ENCODE results near the gene HRH1. TPM values are rescaled to one million over a fixed set of nuclear protein-coding genes. Genes with fewer than 3 reads are reported as not detected.
A peak's percentile ranks its signal among the peaks of the same experiment; 100 is the strongest.

HRH1 gene
- total and polyA plus RNA-seq, 2 donors, result 1.6 to 2.4 TPM

DNA sequence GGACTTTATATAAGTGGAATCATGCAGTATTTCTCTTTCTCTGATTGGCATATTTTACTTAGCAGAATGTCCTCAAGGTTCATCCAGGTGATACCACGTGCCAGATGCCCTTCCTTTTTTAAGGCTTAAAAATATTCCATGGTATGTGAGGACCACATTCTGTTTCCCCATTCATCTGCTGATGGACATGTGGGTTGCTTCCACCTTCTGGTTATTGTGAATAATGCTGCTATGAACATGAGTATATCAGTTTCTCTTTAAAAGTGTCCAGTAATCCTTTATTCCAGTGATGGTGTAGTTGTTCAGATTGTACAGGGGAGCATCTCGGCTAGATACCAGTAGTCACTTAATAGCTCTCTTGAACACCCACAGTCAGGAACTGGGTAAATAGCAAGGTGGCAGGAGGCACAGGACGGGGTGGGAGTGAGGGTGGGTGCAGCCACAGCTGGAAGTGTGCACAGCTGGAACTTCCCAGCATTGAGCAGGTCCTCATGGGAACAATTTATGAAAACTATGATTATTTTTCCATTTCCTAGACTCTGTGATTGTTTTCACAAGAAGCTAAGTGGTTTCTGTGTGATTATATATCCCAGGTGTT lies 67.6 kb downstream of the HRH1 start:
- no peaks in the 10 kb centered on the region for H3K27me3 ChIP-seq (ENCODE audit: control insufficient read depth in 2 of 2, insufficient read depth in 1 of 2, low read length in 1 of 2)
- H3K4me1 ChIP-seq (ENCODE audit: control insufficient read depth in 2 of 2, insufficient read depth in 2 of 2, low read length in 2 of 2), result no peaks in the 10 kb centered on the region
- H3K4me3 ChIP-seq (ENCODE audit: low read length in 2 of 2), result no peak overlapping the region
- no peaks in the 10 kb centered on the region for H3K9me3 ChIP-seq (ENCODE audit: control insufficient read depth in 2 of 2, insufficient read depth in 1 of 2, low read length in 1 of 2)
- H3K27ac ChIP-seq (ENCODE audit: low read depth in 1 of 2, low read length in 1 of 2), result no peak overlapping the region
- WGBS, result 76% methylated on average over 3 of the region's 3 CpGs
- DNase-seq (ENCODE audit: low read depth in 6 of 9, low spot score in 9 of 9), result no peak
- H3K36me3 ChIP-seq (ENCODE audit: control insufficient read depth in 2 of 2, insufficient read depth in 2 of 2, low read length in 1 of 2), result no peaks in the 10 kb centered on the region

DNA sequence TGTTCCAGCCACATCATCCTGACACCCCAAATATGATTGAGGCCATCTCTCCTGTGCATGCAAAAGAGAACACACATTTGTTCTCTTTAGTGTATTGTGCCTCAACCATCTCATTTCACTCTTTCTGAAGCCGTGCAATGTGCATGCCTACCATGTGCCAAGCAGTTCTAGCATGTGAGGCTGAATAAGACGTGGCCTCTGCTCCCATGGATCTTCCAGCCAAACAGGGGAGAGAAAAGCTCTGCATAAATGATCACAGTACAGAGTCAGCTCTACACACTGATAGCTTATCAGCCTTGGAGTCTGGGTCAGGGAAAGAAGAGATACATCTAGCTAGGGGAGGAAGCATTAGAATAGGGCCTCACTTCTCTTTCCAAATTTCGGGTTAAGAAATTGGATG lies 69.7 kb downstream of the HRH1 start:
- no peak for DNase-seq (ENCODE audit: low read depth in 6 of 9, low spot score in 9 of 9)
- H3K4me1 ChIP-seq (ENCODE audit: control insufficient read depth in 2 of 2, insufficient read depth in 2 of 2, low read length in 2 of 2), result peaks cover 0 to 3% of the 10 kb centered on the region in 2 donors
- WGBS, result 94% methylated on average over 3 of the region's 3 CpGs
- no peaks in the 10 kb centered on the region for H3K27me3 ChIP-seq (ENCODE audit: control insufficient read depth in 2 of 2, insufficient read depth in 1 of 2, low read length in 1 of 2)
- no peaks in the 10 kb centered on the region for H3K36me3 ChIP-seq (ENCODE audit: control insufficient read depth in 2 of 2, insufficient read depth in 2 of 2, low read length in 1 of 2)
- H3K4me3 ChIP-seq (ENCODE audit: low read length in 2 of 2), result no peak overlapping the region
- H3K27ac ChIP-seq (ENCODE audit: low read depth in 1 of 2, low read length in 1 of 2), result no peak overlapping the region
- H3K9me3 ChIP-seq (ENCODE audit: control insufficient read depth in 2 of 2, insufficient read depth in 1 of 2, low read length in 1 of 2), result no peaks in the 10 kb centered on the region

DNA sequence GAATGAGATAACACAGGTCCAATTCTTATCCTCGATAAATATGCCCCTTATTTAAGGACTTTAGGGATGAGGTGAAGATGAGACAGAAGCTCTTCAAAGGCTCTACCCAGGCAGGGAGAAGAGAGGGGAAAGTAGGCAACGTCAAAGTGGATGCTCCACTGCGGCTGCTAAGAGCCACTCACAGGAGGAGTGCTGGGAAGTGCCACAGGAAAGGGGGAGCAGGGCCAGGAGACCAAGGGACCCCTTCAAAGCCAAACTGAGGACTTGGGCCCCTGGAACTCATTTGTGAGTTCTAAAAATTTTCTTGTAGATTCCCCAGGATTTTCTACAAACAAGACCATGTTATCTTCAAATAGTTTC lies 70.6 kb downstream of the HRH1 start:
- Histone ChIP-seq H3K4me3 (ENCODE audit: low read length in 2 of 2) (no peak overlapping the region), H3K9me3 (ENCODE audit: control insufficient read depth in 2 of 2, insufficient read depth in 1 of 2, low read length in 1 of 2) (no peaks in the 10 kb centered on the region), H3K4me1 (ENCODE audit: control insufficient read depth in 2 of 2, insufficient read depth in 2 of 2, low read length in 2 of 2) (peaks cover 0 to 3% of the 10 kb centered on the region in 2 donors), H3K27me3 (ENCODE audit: control insufficient read depth in 2 of 2, insufficient read depth in 1 of 2, low read length in 1 of 2) (no peaks in the 10 kb centered on the region), H3K27ac (ENCODE audit: low read depth in 1 of 2, low read length in 1 of 2) (no peak overlapping the region), H3K36me3 (ENCODE audit: control insufficient read depth in 2 of 2, insufficient read depth in 2 of 2, low read length in 1 of 2) (no peaks in the 10 kb centered on the region)
- DNase-seq (ENCODE audit: low read depth in 6 of 9, low spot score in 9 of 9), result no peak
- WGBS, result 96% methylated on average over 3 of the region's 3 CpGs

DNA sequence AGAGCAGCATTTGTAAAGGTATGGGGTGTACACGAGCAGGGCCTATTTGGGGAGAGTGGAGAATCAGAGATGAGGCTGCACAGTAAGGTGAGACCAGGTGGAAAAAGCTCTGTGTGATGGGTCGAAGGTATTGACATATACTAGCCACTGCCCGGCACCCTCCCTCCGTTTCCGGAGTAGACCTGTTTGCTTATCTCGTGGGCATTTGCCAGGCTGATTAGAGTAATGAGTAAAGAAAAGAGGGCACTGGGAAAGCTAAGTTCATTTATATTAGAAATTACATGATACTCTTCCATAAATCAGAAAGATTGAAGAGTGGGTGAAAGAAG lies 71.7 kb downstream of the HRH1 start:
- DNase-seq (ENCODE audit: low read depth in 6 of 9, low spot score in 9 of 9), result no peak
- H3K4me1 ChIP-seq (ENCODE audit: control insufficient read depth in 2 of 2, insufficient read depth in 2 of 2, low read length in 2 of 2), result peaks cover 0 to 3% of the 10 kb centered on the region in 2 donors
- H3K9me3 ChIP-seq (ENCODE audit: control insufficient read depth in 2 of 2, insufficient read depth in 1 of 2, low read length in 1 of 2), result no peaks in the 10 kb centered on the region
- no peaks in the 10 kb centered on the region for H3K36me3 ChIP-seq (ENCODE audit: control insufficient read depth in 2 of 2, insufficient read depth in 2 of 2, low read length in 1 of 2)
- H3K27me3 ChIP-seq (ENCODE audit: control insufficient read depth in 2 of 2, insufficient read depth in 1 of 2, low read length in 1 of 2), result no peaks in the 10 kb centered on the region
- H3K27ac ChIP-seq (ENCODE audit: low read depth in 1 of 2, low read length in 1 of 2), result no peak overlapping the region
- no peak overlapping the region for H3K4me3 ChIP-seq (ENCODE audit: low read length in 2 of 2)
- 96% methylated on average over 6 of the region's 6 CpGs for WGBS

DNA sequence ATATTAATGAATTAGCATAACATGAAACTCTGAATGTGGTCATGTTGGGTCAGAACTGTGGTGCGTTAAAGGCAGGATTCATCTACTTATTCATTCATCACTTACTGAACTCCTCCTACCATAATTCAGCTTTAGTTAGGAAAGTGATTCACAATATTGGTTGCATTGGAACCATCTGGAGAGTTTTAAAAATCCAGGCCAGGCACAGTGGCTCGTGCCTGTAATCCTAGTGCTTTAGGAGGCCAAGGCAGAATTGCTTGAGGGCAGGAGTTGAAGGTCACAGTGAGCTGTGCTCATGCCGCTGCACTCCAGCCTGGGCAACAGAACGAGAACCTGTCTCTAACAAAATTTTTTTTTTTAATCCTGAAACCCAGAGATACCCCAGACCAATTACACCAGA lies 73.7 kb downstream of the HRH1 start:
- no peaks in the 10 kb centered on the region for H3K9me3 ChIP-seq (ENCODE audit: control insufficient read depth in 2 of 2, insufficient read depth in 1 of 2, low read length in 1 of 2)
- no peaks in the 10 kb centered on the region for H3K27me3 ChIP-seq (ENCODE audit: control insufficient read depth in 2 of 2, insufficient read depth in 1 of 2, low read length in 1 of 2)
- no peak overlapping the region for H3K4me3 ChIP-seq (ENCODE audit: low read length in 2 of 2)
- 83% methylated on average over 4 of the region's 4 CpGs for WGBS
- no peaks in the 10 kb centered on the region for H3K36me3 ChIP-seq (ENCODE audit: control insufficient read depth in 2 of 2, insufficient read depth in 2 of 2, low read length in 1 of 2)
- H3K27ac ChIP-seq (ENCODE audit: low read depth in 1 of 2, low read length in 1 of 2), result no peak overlapping the region
- H3K4me1 ChIP-seq (ENCODE audit: control insufficient read depth in 2 of 2, insufficient read depth in 2 of 2, low read length in 2 of 2), result peaks cover 0 to 3% of the 10 kb centered on the region in 2 donors
- no peak for DNase-seq (ENCODE audit: low read depth in 6 of 9, low spot score in 9 of 9)

DNA sequence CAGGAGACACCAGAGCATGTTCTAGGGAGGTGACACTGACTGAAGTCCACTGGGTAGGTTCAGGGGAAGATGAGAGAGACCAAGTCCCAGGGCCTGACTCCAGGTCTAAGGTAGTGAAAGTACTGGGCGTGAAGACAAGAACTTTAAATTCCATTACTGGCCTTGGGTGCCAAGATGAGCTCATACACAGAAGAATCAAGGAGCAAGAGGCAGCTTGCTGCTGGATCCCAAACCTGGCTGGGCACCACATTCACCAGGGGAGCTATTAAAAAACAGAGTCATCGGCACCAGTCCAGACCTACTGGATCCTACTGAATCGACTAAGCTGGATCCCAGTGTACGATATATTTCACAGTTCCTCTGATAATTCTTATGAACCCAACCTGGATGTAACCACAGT lies 75.8 kb downstream of the HRH1 start:
- H3K4me3 ChIP-seq (ENCODE audit: low read length in 2 of 2), result no peak overlapping the region
- WGBS, result 95% methylated on average over 4 of the region's 4 CpGs
- no peak overlapping the region for H3K27ac ChIP-seq (ENCODE audit: low read depth in 1 of 2, low read length in 1 of 2)
- no peaks in the 10 kb centered on the region for H3K36me3 ChIP-seq (ENCODE audit: control insufficient read depth in 2 of 2, insufficient read depth in 2 of 2, low read length in 1 of 2)
- peaks cover 0 to 3% of the 10 kb centered on the region in 2 donors for H3K4me1 ChIP-seq (ENCODE audit: control insufficient read depth in 2 of 2, insufficient read depth in 2 of 2, low read length in 2 of 2)
- no peaks in the 10 kb centered on the region for H3K27me3 ChIP-seq (ENCODE audit: control insufficient read depth in 2 of 2, insufficient read depth in 1 of 2, low read length in 1 of 2)
- DNase-seq (ENCODE audit: low read depth in 6 of 9, low spot score in 9 of 9), result no peak
- no peaks in the 10 kb centered on the region for H3K9me3 ChIP-seq (ENCODE audit: control insufficient read depth in 2 of 2, insufficient read depth in 1 of 2, low read length in 1 of 2)

DNA sequence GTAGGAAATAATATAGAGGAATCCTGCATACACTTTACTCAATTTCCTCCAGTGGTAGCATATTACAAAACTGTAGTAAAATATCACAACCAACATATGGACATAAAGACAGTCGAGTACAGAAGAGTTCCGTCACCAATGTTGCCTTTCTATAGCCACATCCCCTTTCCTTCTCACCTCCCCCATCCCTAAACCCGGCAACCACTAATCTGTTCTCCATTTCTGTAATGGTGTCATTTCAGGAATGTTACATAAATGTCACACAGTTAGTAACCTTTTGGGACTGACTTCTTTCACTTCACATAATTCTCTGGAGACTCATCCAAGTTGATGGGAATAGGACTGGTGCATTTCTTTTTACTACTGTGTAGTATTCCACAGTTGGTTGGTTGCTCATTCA lies 76.5 kb downstream of the HRH1 start:
- 74% methylated on average over 3 of the region's 3 CpGs for WGBS
- Histone ChIP-seq H3K4me1 (ENCODE audit: control insufficient read depth in 2 of 2, insufficient read depth in 2 of 2, low read length in 2 of 2) (peaks cover 0 to 3% of the 10 kb centered on the region in 2 donors), H3K36me3 (ENCODE audit: control insufficient read depth in 2 of 2, insufficient read depth in 2 of 2, low read length in 1 of 2) (no peaks in the 10 kb centered on the region), H3K4me3 (ENCODE audit: low read length in 2 of 2) (no peak overlapping the region), H3K9me3 (ENCODE audit: control insufficient read depth in 2 of 2, insufficient read depth in 1 of 2, low read length in 1 of 2) (no peaks in the 10 kb centered on the region), H3K27me3 (ENCODE audit: control insufficient read depth in 2 of 2, insufficient read depth in 1 of 2, low read length in 1 of 2) (no peaks in the 10 kb centered on the region), H3K27ac (ENCODE audit: low read depth in 1 of 2, low read length in 1 of 2) (no peak overlapping the region)
- no peak for DNase-seq (ENCODE audit: low read depth in 6 of 9, low spot score in 9 of 9)

DNA sequence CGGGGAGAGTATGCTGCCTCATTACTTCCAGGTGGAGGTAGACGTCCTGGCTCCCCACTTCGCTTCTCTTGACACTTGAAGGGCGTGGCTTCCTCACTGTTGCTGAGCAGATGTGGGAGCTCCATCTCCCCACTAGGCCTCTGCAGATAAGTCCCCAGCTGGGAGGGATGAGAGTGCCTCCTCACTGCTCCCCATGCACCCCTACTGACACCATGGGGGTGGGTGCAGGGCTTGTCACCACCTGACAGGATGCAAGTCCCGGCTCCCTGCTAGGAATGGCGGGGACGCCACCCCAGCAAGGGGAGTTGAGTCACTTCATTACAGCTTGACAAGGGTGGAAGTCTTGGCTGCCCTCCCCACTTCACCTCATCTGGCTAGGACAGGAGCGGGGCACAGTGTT lies 81.1 kb downstream of the HRH1 start:
- no peak overlapping the region for H3K27ac ChIP-seq (ENCODE audit: low read depth in 1 of 2, low read length in 1 of 2)
- no peak for DNase-seq (ENCODE audit: low read depth in 6 of 9, low spot score in 9 of 9)
- H3K27me3 ChIP-seq (ENCODE audit: control insufficient read depth in 2 of 2, insufficient read depth in 1 of 2, low read length in 1 of 2), result no peaks in the 10 kb centered on the region
- no peaks in the 10 kb centered on the region for H3K9me3 ChIP-seq (ENCODE audit: control insufficient read depth in 2 of 2, insufficient read depth in 1 of 2, low read length in 1 of 2)
- no peak overlapping the region for H3K4me3 ChIP-seq (ENCODE audit: low read length in 2 of 2)
- no peaks in the 10 kb centered on the region for H3K4me1 ChIP-seq (ENCODE audit: control insufficient read depth in 2 of 2, insufficient read depth in 2 of 2, low read length in 2 of 2)
- WGBS, result 88% methylated on average over 8 of the region's 8 CpGs
- H3K36me3 ChIP-seq (ENCODE audit: control insufficient read depth in 2 of 2, insufficient read depth in 2 of 2, low read length in 1 of 2), result no peaks in the 10 kb centered on the region

DNA sequence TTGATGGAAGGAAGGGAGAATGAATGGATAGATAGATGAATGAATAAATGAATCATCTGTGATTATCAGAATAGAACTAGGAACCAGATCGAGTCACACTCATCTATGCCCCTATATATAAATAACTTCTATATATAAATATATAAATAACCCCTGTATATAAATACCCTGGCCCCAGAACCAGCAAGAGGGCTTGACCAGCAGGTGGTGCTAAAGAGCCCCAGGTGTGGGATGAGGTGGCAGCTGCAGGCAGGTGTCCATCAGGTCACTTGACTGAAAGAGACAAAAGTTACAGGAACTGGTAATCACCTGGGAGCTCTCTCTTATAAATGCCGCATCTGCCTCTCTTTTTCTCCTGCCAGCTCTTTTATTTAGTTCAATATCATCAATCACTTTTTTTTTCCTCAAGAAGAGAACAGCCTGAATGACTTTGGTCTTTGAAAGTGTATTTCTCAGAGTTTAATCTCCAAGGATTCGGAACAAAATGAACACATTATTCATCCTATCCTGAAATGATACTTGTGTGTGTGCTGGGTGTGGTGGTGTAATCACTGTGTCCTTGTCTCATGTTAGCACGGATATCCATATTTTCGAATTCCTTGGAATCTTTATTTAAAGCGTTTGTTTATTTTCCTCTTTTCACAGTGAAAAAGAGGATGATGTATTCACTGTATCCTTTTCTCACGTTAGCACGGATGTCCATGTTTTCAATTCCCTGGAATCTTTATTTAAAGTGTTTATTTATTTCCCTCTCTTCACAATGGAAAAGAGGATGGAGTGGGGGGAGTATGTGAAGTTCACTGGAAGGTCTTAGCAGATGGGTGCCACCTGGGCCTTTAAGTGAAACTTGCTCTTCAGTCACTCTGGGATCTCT lies 82.5 kb downstream of the HRH1 start:
- peak in 8 of 9 donors; percentile 9 to 72 (median 48) for DNase-seq (ENCODE audit: low read depth in 6 of 9, low spot score in 9 of 9)

More for the DNA sequence above, 82.5 kb downstream of the HRH1 start:
- WGBS, result 55% methylated on average over 8 of the region's 8 CpGs
- Histone ChIP-seq H3K27ac (ENCODE audit: low read depth in 1 of 2, low read length in 1 of 2) (no peak overlapping the region), H3K27me3 (ENCODE audit: control insufficient read depth in 2 of 2, insufficient read depth in 1 of 2, low read length in 1 of 2) (no peaks in the 10 kb centered on the region), H3K36me3 (ENCODE audit: control insufficient read depth in 2 of 2, insufficient read depth in 2 of 2, low read length in 1 of 2) (no peaks in the 10 kb centered on the region), H3K9me3 (ENCODE audit: control insufficient read depth in 2 of 2, insufficient read depth in 1 of 2, low read length in 1 of 2) (no peaks in the 10 kb centered on the region), H3K4me1 (ENCODE audit: control insufficient read depth in 2 of 2, insufficient read depth in 2 of 2, low read length in 2 of 2) (no peaks in the 10 kb centered on the region), H3K4me3 (ENCODE audit: low read length in 2 of 2) (no peak overlapping the region)

Data from thymus (tissue), 11 donors.